SH-SY5Y (cell line): Measurements from ENCODE around the gene RPS27L.

Source experiments
- GATA2 ChIP-seq: IDR thresholded peaks from 2 replicates; pipeline ENCODE4 v1.6.1; 2011; ENCODE audit warnings: mild to moderate bottlenecking, low read depth, low read length
- GATA3 ChIP-seq: IDR thresholded peaks from 2 replicates; pipeline ENCODE4 v1.6.1; 2011; ENCODE audit warnings: low read depth, mild to moderate bottlenecking, low read length, moderate library complexity

Gene RPS27L

DNA sequence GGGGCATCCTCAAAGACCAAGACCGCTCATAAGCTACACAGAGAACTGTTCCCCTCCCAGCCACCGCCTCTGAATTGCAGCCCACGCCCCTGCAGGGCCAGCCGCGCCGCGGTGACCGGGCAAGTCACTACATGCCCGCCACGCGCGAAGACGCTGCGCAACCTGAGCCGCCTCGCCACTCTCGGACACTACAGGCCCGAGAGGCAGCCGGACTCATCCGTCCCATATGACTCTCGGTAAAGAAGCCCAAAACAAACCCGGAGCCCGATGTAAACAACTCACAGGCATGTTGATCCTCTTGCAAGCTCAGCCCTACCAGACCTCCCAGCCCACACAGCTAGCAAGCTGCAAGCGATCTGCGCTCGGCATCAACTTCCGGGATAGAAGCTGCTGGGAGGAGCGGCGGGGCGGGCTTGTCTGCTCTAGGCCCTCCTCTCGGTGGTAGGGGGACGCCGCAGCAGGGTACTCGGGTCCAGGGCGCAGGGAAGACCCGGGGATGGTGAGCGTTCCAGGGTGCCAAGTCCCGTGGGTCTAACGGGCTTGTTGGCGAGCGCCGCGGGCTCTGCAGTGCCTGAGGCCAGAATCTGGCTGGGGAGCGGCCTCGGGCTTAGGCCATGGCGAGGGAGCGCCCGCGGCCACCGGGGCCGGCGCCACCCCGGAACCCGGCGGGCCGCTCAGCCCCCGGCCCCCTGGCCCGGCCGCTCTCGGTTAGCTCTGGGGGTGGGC is at the start of gene RPS27L:
Gene RPS27L (minus strand): TSS at position 360 of the 726 bp plus-strand sequence. CDS start 72 bp downstream, at position 288.
- TF ChIP-seq GATA2: no peak
- TF ChIP-seq GATA3: no peak

DNA sequence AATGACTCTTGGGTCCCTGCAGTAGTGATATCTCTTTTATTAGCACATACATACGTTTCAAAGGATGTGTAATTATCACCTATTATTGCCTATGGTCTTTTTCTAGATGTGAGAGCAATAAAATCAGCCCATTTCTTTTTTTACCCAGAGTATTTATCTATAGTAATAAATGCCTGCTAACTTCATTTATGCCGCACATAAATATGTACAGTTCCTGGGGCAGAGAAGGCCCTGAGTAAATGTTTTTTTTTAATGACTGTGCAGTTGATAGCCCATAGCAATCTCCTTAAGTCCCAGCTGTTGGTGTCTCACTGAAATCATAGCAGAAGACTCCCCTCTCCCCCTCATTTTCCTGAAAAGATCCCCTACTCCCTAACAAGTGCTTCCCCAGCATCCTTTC is 48.8 kb upstream of the RPS27L start:
- TF ChIP-seq GATA3 (no peak), GATA2 (no peak)

DNA sequence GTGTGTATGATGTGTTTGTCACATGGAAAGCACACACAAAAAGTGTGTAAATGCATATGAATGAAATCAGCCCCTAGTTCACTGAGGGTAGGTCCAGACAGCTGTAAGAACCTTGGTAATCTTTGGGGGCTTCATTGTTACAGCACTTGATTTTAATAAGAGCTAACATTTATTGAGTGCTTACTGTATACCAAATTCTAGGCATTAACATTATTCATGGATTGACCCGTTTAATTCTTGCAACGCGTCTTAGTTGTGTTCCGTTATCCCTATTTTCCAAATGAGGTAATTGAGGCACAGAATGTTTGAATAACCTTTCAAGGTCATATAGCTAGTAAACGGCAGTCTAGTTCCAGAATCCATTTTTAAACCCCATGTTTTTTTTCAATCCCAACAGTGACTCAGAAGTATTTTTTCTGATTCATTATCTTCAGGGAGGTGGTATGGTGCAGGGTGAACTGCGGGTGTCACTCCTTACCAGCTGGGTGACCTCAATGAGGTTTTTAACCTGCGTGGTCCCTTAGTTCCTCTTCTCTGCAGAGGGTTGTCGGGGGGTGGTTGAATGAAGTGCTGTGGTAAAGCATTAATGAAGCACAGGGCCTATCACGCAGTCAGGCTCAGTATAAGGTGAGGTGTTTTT is 46.3 kb upstream of the RPS27L start:
- TF ChIP-seq GATA2: no peak
- TF ChIP-seq GATA3: no peak

DNA sequence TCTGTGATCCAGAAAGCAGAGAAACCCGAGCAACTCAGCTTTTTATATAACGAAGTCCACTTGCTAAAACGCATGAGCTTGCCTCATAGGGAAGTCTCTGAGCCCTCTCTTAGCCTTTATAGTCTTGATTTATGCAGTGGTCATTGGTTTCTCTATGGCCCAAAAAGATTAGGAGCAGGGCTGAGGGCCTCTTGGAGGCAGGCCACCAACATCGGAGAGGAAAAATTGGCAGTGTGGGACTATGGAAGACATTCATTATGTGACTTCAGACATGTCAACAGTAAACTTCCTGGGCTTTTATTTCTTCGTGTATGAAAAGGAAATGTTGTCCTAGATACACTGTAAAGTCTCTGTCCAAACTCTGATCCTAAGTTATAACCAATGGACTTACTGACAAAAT is 45.6 kb upstream of the RPS27L start:
- no peak for TF ChIP-seq GATA3
- no peak for TF ChIP-seq GATA2

DNA sequence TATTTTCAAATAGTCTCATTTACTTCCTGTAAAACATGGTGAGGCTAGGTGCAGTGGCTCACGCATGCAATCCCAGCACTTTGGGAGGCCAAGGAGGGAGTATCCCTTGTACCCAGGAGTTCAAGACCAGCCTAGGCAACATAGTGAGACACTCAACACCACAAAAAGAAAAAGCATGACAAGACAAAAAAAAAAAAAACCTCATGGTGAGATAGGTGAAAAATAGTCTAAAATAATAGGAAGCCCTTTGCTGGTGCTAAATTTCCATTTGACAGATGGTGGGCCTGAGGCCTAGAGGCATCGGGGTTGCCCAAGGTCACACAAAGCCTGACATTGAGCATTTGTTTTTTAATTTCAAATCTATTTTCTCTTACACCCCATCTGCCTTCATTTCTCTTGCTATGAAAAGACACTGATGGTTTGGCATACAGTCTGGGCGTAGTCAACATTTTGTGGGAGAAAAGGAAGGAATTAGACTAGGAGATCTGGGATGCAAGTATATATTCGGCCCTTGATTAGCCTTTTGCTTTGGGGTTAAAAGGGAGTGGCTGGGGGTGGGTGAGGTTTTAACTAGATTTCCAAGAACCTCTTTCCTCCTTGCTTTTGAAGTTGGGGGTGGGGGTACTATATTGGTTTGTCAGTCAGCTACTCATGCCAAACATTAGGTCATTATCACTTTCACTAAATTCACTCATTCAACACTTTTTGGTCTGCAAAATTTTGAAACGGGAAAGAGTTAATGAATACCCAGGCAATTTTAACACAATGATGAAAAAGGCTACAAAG is 43.4 kb upstream of the RPS27L start:
- no peak for TF ChIP-seq GATA3
- TF ChIP-seq GATA2: no peak

DNA sequence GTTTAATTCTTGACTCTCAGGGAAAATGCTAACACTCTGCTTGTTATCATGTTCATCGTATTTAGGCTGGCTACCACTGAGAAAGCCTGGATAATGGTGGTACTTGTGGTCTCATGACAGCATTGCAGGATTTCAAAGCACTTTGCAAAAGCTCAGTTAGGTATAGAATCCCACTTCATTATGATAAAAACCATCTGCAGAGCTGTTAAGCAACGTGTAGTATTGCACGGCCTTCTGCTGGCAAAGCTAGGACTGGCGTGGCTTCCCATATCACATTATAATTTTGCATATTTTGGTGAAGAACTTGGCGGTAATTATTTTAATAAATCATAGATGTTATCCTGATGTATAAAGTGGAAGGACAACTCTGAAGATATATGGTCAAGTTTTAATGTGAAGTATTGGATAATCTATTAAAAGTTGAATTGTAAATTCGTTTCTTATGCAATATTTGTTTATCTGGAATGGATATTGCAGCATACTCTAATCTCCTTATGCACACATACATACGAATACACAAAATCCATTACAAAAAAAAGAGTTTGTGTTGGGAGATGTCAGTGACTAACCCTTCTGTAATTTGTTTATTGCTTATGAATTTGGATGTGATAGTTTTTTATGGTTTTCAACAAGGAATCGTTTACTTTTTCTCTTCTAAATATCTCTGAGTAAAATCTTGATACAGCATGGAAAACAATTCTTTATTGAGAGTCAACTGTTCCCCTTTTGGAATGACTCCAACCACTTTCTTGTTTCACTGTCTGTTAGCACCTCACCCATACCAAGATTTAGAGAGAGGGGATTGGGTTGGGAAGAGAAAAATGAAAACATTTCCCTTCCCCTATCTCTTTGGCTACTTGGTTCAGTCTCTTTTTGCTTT is 41.3 kb upstream of the RPS27L start:
- no peak for TF ChIP-seq GATA3
- TF ChIP-seq GATA2: no peak

DNA sequence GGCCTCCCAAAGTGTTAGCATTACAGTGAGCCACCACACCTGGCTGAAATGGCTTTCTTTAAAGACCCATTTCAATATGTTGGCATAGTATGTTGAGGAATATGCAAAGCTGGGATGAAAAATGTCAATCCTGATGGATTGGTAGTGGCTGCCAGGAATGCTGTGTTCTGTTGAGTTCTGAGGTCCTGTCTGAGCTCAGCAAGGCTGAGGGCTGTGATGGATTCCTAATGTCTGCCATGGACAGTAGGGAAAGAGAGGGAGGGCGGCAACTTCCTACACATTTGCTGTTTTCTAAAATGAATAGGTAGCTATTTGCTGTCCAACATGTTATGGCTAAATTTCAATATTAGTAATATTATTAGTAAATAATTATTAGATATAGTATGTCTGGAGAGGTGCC is 40.3 kb upstream of the RPS27L start:
- TF ChIP-seq GATA2: no peak
- TF ChIP-seq GATA3: no peak

DNA sequence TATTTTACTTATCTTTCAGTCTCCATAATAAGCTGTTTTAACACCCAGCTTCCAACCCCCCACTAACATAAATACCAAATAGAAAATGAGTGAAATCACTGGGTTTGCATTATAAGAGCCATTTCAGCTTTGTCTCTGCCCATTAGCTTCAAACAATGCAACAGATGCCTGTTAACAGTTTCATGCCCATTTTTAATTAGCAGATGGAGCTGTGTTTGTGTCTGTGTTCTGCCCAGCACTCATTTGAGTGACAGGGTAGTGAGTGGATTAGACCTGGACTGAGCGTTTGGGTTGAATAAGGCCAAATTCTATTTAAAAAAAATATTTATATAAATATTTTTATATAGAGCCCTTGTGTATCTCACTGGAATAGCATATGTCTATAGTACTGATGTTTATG is 39.6 kb upstream of the RPS27L start:
- no peak for TF ChIP-seq GATA3
- no peak for TF ChIP-seq GATA2

DNA sequence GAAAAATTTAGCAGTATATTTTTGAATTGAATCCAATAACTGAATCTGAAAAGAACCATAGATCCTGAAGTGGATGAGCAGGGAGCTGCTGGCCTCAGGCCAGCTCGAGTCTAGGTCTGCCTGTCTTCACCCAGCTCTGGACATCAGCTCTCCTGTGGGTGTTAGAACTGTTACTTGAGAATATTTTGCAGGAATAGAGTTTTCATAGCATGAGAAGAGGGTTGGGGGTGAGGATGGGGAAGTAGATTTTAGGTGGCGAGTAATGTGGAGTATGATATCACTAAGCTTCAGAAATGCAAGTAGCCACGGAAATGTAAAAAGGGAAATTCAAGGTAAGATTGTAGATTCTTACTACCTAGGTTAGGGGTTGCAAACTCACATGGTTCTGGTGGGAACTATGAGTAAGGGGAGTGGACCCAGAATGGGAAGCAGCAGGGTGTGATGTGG is 38.3 kb upstream of the RPS27L start:
- TF ChIP-seq GATA3: no peak
- TF ChIP-seq GATA2: no peak

DNA sequence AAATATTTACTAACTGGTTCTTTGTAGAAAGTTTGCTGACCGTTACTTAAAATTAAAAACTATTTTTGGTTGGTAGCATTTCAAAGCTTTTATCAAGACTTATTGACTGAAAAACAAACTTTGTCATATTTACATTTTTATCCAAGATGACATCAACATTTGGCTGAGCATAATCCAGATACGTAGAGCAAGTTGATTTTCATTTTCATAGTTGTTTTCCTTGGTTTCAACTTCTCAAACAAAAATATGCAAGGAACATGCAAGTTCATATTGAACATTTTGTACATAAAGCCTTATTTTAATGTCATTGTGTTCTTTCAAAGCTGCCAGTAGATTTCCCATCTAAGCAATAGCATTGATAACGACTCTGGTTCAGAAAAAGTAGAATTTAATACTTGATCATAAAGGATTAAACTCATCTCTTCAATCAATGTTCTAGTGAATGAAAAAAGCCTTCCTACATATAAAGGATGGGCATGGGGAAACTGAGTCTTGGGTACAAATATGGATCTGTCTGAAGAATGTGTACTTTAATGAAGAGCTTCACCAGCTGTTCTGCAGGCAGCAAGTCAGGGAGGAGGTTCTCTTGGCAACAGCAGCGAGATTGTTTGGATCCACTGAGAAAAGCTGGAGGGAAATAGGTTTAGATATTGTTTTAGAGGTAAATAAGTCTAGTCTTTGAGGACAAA is 37.7 kb upstream of the RPS27L start:
- no peak for TF ChIP-seq GATA2

DNA sequence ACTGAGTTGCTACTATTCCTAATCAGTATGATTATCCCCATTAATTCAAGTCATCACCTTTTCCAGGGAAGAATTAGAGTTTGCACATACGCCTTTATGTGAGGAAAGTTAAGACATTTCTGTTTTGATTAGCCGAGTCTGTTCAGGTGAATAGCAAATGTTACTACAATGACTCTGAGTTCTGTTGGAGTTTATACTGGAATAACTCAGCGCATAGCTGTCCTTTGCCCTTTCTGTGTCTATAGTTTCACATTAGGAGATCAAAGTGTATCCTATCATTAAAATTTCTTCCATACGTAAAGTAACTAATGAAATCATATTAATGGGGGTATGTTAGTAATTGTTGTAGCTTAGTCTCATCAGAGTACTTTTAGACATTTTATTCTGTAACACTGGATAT is 37.0 kb upstream of the RPS27L start:
- TF ChIP-seq GATA2: no peak
- TF ChIP-seq GATA3: no peak

DNA sequence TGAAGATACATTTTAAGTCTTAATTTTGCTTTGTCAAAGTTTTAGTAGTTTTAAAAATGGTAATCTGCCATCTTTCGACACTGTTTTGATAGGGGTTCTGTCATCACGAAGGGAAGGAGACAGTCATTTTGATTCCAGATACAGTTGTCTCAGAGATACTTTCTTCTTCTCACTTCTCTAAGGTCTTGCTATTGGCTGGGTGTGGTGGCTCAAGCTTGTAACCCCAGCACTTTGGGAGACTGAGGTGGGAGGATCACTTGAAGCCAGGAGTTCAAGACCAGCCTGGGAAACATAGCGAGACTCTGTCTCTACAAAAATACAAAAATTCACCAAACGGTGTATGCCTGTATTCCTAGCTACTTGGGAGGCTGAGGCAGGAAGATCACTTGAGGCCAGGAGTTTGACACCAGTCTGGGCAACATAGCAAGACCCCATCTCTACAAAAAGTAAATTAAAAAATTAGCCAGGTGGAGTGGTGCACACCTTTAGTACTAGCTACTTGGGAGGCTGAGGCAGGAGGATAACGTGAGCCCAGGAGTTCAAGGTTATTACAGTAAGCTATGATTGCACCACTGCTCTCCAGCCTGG is 35.4 kb upstream of the RPS27L start:
- no peak for TF ChIP-seq GATA3
- TF ChIP-seq GATA2: no peak
